Hepatocyte (in vitro differentiated cells): ENCODE measurements around the gene SLCO1A2. TPM values are rescaled to one million over a fixed set of nuclear protein-coding genes. Genes with fewer than 3 reads are reported as not detected.

Experiments
- DNase-seq: peaks from one replicate; pipeline ENCODE4 v3.0.0-alpha.2; 2016; ENCODE audit warnings: low spot score
- H2AFZ ChIP-seq: fragments of 200-600 bp; sonication (generic); 2 replicates; pipeline ENCODE4 v1.6.0; 2016; ENCODE audit warnings: antibody characterized with exemption, mild to moderate bottlenecking
- H3K27ac ChIP-seq: fragments of 200-600 bp; sonication (generic); 2 replicates; pipeline ENCODE4 v1.5.1; 2016; ENCODE audit warnings: mild to moderate bottlenecking
- H3K27me3 ChIP-seq: fragments of 200-600 bp; sonication (generic); 2 replicates; pipeline ENCODE4 v1.6.1; 2016
- H3K36me3 ChIP-seq: fragments of 200-600 bp; sonication (generic); replicated peaks from 2 replicates; pipeline ENCODE4 v1.5.1; 2016; ENCODE audit warnings: low read depth; ENCODE audit not compliant: insufficient read depth
- H3K4me1 ChIP-seq: fragments of 200-600 bp; sonication (generic); 2 replicates; pipeline ENCODE4 v1.5.1; 2016; ENCODE audit warnings: mild to moderate bottlenecking, moderate library complexity; ENCODE audit not compliant: insufficient read depth
- H3K4me2 ChIP-seq: fragments of 200-600 bp; sonication (generic); 2 replicates; pipeline ENCODE4 v1.6.0; 2016
- H3K4me3 ChIP-seq: fragments of 200-600 bp; sonication (generic); 2 replicates; pipeline ENCODE4 v1.5.1; 2016; ENCODE audit warnings: mild to moderate bottlenecking
- H3K79me2 ChIP-seq: fragments of 200-600 bp; sonication (generic); 2 replicates; pipeline ENCODE4 v1.6.0; 2017; ENCODE audit warnings: mild to moderate bottlenecking
- H3K9me2 ChIP-seq: fragments of 200-600 bp; sonication (generic); replicated peaks from 2 replicates; pipeline ENCODE4 v1.6.0; 2017; ENCODE audit warnings: mild to moderate bottlenecking; ENCODE audit not compliant: insufficient read depth
- H3K9me3 ChIP-seq: fragments of 200-600 bp; sonication (generic); 2 replicates; pipeline ENCODE4 v1.5.1; 2016; ENCODE audit warnings: low read depth, mild to moderate bottlenecking
- H4K20me1 ChIP-seq: fragments of 200-600 bp; sonication (generic); 2 replicates; pipeline ENCODE4 v1.6.0; 2016; ENCODE audit warnings: mild to moderate bottlenecking; ENCODE audit not compliant: insufficient read depth, poor library complexity, severe bottlenecking
- EZH2 ChIP-seq: fragments of 200-600 bp; sonication (generic); IDR thresholded peaks from 2 replicates; pipeline ENCODE4 v1.6.1; 2016; ENCODE audit warnings: antibody characterized with exemption, mild to moderate bottlenecking, borderline replicate concordance
- EZH2phosphoT487 ChIP-seq: fragments of 200-600 bp; sonication (generic); IDR thresholded peaks from one replicate; pipeline ENCODE4 v1.6.1; 2018; ENCODE audit warnings: antibody characterized with exemption, mild to moderate bottlenecking, low read depth, moderate library complexity; ENCODE audit not compliant: unreplicated experiment, severe bottlenecking
- WGBS: methylation state at CpG from one replicate; pipeline ENCODE4 v1.1.6; 2016; ENCODE audit warnings: low lambda C conversion rate; ENCODE audit errors: missing lambda C conversion rate; 5-methylcytosine and 5-hydroxymethylcytosine counted together
- polyA plus RNA-seq: library from polyadenylated mRNA; unstranded; fragments of >200 nt; fragmentation: Nextera tagmentation; extraction: Ambion mirVana; gene quantifications from 2 replicates; pipeline ENCODE4 v1.2.1, GENCODE V29; 2016
- total RNA-seq: library from RNA; depleted of rRNA; stranded (reverse); fragments of >200 nt; gene quantifications from 2 replicates; pipeline ENCODE4 v1.2.3, GENCODE V29; 2014
- TF ChIP-seq, protein P1 (sequence below): fragments of 200-600 bp; sonication (generic); IDR thresholded peaks from 2 replicates; pipeline ENCODE4 v1.5.1; 2016; ENCODE audit warnings: antibody characterized with exemption, mild to moderate bottlenecking; ENCODE audit not compliant: poor library complexity

Gene SLCO1A2
- total and polyA plus RNA-seq, 2 experiments from 2014 or later: 2.5 to 4.1 TPM

DNA sequence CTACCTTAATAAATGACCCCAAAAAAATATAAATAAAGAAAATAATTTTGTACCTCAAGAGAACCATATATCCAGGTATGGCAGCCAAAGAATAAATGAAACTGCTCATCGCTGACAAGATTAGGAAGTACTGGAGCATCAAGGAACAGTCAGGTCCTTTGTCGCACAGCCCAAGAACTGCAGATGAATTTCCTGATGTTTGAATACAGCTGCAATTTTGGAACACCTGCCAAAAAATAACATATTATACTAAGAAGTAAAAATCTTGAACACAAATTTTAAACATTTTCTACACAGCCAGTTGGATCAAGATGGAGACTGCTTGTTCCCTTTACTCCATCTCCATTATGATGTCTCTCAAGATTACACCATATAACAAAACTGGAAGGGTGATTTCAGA, 42.6 kb downstream of the SLCO1A2 start:
- no peaks in the 10 kb centered on the region for H3K36me3 ChIP-seq
- no peaks in the 10 kb centered on the region for H3K27me3 ChIP-seq
- H3K79me2 ChIP-seq: no peaks in the 10 kb centered on the region
- no peaks in the 10 kb centered on the region for H3K9me2 ChIP-seq
- no peaks in the 10 kb centered on the region for H4K20me1 ChIP-seq
- DNase-seq: no peak
- H3K4me3 ChIP-seq: no peak overlapping the region
- H3K4me2 ChIP-seq: no peak overlapping the region
- H3K27ac ChIP-seq: no peak overlapping the region
- no peak overlapping the region for H2AFZ ChIP-seq
- no peaks in the 10 kb centered on the region for H3K9me3 ChIP-seq
- TF ChIP-seq EZH2 (no peak), EZH2phosphoT487 (no peak)
- TF ChIP-seq, protein P1, sequence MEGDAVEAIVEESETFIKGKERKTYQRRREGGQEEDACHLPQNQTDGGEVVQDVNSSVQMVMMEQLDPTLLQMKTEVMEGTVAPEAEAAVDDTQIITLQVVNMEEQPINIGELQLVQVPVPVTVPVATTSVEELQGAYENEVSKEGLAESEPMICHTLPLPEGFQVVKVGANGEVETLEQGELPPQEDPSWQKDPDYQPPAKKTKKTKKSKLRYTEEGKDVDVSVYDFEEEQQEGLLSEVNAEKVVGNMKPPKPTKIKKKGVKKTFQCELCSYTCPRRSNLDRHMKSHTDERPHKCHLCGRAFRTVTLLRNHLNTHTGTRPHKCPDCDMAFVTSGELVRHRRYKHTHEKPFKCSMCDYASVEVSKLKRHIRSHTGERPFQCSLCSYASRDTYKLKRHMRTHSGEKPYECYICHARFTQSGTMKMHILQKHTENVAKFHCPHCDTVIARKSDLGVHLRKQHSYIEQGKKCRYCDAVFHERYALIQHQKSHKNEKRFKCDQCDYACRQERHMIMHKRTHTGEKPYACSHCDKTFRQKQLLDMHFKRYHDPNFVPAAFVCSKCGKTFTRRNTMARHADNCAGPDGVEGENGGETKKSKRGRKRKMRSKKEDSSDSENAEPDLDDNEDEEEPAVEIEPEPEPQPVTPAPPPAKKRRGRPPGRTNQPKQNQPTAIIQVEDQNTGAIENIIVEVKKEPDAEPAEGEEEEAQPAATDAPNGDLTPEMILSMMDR: no peak
- no peaks in the 10 kb centered on the region for H3K4me1 ChIP-seq
- 97% methylated on average over 2 of the region's 2 CpGs for WGBS

DNA sequence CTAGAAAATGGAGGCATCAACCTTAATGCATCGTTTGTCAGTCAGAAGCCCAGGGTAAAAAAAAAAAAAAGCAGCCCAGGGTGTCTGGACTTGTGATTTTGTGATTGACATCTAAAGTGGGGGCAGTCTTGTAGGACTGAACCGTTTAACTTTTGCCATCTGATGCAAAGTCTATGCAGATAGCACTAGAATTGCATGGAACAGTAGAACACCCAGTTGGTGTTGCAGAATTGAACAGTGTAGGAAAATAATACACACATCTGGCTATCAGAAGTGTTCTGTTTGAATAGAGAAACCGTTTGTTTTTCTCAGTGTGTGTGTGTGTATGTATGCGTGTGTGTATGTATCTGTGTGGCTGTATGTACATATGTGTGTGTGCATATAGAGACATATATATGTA, 45.0 kb downstream of the SLCO1A2 start:
- H3K4me1 ChIP-seq: no peaks in the 10 kb centered on the region
- no peaks in the 10 kb centered on the region for H3K79me2 ChIP-seq
- no peaks in the 10 kb centered on the region for H3K36me3 ChIP-seq
- no peaks in the 10 kb centered on the region for H4K20me1 ChIP-seq
- no peak overlapping the region for H3K4me2 ChIP-seq
- 82% methylated on average over 4 of the region's 4 CpGs for WGBS
- no peaks in the 10 kb centered on the region for H3K9me3 ChIP-seq
- no peaks in the 10 kb centered on the region for H3K9me2 ChIP-seq
- H3K27ac ChIP-seq: no peak overlapping the region
- H3K4me3 ChIP-seq: no peak overlapping the region
- no peak for DNase-seq
- H3K27me3 ChIP-seq: no peaks in the 10 kb centered on the region
- no peak overlapping the region for H2AFZ ChIP-seq
- TF ChIP-seq EZH2phosphoT487 (no peak), EZH2 (no peak)
- TF ChIP-seq, protein P1: no peak

DNA sequence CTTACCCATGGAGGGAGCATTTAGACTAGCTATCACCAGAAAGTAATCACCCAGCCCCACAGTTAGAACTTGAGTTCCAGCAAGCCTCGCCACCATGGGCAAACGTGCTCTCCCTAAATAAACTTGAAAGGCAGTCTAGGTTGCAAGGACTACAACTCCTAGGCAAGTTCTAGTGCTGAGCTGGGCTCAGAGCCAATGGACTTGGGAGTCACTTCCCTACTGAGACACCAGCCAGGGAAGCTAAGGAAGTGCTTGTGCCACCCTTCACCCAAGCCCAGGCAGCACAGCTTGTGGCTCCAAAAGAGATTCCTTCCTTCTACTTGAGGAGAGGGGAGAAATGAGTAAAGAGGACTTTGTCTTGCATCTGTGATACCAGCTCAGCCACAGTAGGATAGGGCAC, 57.9 kb downstream of the SLCO1A2 start:
- H3K27me3 ChIP-seq: no peaks in the 10 kb centered on the region
- H3K79me2 ChIP-seq: no peaks in the 10 kb centered on the region
- no peaks in the 10 kb centered on the region for H3K9me3 ChIP-seq
- no peaks in the 10 kb centered on the region for H3K4me1 ChIP-seq
- 80% methylated on average over 2 of the region's 2 CpGs for WGBS
- TF ChIP-seq, protein P1: no peak
- TF ChIP-seq EZH2phosphoT487: no peak
- TF ChIP-seq EZH2: no peak
- H3K4me2 ChIP-seq: no peak overlapping the region
- no peaks in the 10 kb centered on the region for H4K20me1 ChIP-seq
- H2AFZ ChIP-seq: no peak overlapping the region
- no peak overlapping the region for H3K4me3 ChIP-seq
- no peak overlapping the region for H3K27ac ChIP-seq
- no peaks in the 10 kb centered on the region for H3K36me3 ChIP-seq
- no peaks in the 10 kb centered on the region for H3K9me2 ChIP-seq
- DNase-seq: no peak

DNA sequence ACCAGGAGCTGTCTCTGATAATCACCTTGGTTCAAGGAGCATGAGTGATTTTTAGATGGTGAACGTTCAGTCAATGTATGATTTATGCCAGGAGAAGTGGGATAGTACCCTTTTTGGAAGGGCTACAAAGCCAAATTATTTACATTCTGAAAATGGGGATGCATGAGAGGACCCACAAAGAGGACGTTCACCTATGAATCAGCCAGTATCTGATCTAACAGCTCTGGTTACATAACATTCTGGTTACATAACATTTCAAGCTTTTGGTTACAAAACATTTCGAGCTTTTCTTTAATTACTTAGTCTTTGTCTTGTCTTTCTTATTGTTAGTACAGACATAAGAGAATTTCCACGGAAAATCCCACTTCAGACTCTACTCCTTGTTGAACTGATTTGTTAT, 68.8 kb downstream of the SLCO1A2 start:
- no peak overlapping the region for H3K4me2 ChIP-seq
- 69% methylated on average over 4 of the region's 4 CpGs for WGBS
- H3K27ac ChIP-seq: no peak overlapping the region
- no peaks in the 10 kb centered on the region for H3K4me1 ChIP-seq
- H3K36me3 ChIP-seq: no peaks in the 10 kb centered on the region
- H3K27me3 ChIP-seq: no peaks in the 10 kb centered on the region
- no peaks in the 10 kb centered on the region for H3K9me3 ChIP-seq
- no peak overlapping the region for H3K4me3 ChIP-seq
- H2AFZ ChIP-seq: no peak overlapping the region
- no peaks in the 10 kb centered on the region for H4K20me1 ChIP-seq
- no peaks in the 10 kb centered on the region for H3K79me2 ChIP-seq
- no peaks in the 10 kb centered on the region for H3K9me2 ChIP-seq
- no peak for DNase-seq
- TF ChIP-seq EZH2 (no peak), EZH2phosphoT487 (no peak)
- TF ChIP-seq, protein P1: no peak
